ENCODE measurements around the gene IPO11.

DNA sequence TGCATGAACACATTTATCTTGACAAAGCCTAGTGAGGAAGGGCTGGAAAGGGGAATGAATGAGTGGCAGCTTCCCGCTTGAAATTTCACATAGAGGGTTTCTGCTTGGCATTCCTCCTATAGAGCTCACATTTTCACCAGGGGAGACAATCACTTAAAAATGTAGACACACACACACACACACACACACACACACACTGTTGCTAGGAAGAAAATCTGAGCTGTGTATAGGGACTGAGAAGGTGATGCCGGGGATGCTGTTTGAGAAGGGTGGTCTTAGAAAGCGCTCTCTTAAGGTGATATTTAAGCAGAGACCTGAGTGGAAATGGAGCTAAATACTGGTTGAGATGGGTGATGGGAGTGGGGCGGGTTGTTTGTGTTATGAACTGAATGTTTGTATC, 236.5 kb downstream of the IPO11 start:
- TF ChIP-seq, protein P1, sequence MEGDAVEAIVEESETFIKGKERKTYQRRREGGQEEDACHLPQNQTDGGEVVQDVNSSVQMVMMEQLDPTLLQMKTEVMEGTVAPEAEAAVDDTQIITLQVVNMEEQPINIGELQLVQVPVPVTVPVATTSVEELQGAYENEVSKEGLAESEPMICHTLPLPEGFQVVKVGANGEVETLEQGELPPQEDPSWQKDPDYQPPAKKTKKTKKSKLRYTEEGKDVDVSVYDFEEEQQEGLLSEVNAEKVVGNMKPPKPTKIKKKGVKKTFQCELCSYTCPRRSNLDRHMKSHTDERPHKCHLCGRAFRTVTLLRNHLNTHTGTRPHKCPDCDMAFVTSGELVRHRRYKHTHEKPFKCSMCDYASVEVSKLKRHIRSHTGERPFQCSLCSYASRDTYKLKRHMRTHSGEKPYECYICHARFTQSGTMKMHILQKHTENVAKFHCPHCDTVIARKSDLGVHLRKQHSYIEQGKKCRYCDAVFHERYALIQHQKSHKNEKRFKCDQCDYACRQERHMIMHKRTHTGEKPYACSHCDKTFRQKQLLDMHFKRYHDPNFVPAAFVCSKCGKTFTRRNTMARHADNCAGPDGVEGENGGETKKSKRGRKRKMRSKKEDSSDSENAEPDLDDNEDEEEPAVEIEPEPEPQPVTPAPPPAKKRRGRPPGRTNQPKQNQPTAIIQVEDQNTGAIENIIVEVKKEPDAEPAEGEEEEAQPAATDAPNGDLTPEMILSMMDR (IDR thresholded peaks at IDR 0.05; ENCODE audit: low read length) = no peak
- TF ChIP-seq EZH2 (IDR thresholded peaks at IDR 0.05; ENCODE audit: borderline replicate concordance, low read length) = no peak

All from OCI-LY1 (cell line).